Activated T-cell treated with anti-CD3 and anti-CD28 coated beads for 24 hours (primary cell): ENCODE results near the gene CTNNAL1.
"Not testable (repeated sequence)": the region's sequence is repeated elsewhere in the genome, so short reads cannot be mapped to it uniquely, and the experiment has no call there.

Source experiments
- DNase-seq: peaks from one replicate; pipeline ENCODE4 v3.0.0-alpha.2; 2020; ENCODE audit warnings: low read depth

Gene CTNNAL1

DNA sequence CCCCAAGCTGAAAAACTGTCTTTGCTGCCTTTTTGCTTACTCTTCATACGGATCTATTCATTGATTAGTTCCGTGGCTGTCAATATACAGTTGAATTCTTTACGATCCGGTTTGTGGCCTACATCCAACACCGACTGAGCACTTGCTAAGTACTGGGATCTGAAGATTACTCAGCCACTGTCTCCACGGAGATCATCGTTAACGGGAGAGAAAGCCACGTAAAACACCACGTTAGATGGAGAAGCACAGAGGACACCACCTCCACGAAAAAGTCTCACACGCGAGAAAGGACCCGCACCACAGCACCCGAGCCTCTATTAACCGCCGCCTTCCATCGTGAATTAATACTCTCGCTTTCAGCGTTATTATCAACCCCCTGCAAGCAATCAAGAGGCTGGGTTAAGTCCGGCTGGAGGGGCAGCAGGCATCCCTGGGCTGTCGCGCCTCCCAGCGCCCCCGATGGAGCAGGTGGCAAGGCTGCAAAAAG is 80.0 kb downstream of the CTNNAL1 start:
- DNase-seq: no peak

DNA sequence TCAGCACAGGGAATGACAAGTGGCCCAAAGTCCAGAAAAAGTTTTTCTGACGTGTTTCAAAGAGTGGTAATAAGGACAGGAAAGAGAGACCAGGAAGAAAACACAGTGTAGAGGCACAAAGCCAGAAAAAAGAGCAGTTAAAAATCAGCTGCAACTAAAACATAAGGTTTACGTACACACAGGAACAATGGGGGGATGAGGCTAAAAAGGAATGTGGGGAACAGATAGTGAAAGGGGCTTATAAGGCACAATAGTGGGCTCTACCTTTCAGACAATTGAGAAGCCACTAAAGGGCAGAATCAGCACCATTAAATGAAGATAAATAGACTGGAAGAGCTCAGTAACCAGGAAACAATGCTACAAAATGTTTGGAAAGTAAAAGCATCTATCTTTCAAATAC is 84.9 kb downstream of the CTNNAL1 start:
- DNase-seq: no peak

DNA sequence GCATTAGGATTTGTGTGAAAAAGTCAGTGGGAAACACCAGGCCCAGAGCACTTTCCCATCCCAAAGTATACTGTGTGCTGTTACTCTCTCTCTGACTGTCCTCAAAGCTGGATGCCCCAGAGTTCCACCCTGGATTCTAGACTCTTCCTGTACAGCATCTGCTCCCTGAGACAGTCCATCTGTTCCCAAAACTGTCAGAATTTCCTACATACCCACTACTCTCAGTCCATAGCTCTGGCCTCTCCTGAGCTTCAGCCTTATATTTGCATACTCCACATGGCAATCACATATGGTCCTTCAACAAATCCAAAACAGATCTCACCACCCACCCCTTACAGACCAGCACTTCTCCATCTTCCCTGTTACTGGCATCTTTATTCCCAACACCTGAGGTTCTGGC is 88.8 kb downstream of the CTNNAL1 start:
- no peak for DNase-seq

DNA sequence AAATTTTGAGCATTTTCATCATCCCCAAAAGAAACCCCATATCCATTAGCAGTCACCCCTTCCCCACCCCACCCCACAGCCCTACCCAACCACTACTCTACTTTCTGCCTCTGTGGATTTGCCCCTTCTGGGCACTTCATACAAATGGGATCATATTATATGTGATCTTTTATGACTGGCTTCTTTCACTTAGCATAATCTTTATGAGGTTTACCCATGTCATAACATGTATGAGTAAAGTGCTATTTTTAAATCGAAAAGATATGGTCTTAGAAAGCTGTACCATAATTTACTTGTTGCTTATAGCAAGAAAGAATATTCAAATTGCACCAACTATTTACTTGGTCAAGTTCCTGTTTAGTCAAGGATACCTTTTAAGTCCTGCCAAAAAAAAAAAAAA is 92.1 kb downstream of the CTNNAL1 start:
- DNase-seq: no peak

DNA sequence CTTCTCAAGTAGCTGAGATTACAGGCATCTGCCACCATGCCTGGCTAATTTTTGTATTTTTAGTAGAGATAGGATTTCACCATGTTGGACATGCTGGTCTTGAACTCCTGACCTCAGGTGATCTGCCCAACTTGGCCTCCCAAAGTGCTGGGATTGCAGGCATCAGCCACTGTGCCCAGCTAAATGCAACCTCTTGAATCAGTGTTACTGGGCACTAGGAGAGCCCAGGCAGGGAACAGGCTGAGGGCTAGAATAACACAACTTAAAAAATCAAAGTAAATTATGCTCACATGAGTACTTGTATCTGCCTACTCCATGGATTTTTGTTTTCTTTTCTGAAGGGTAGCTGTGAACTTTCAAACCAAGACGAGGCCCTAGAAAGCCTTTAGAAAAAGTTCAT is 92.9 kb downstream of the CTNNAL1 start:
- DNase-seq: not testable (repeated sequence)

DNA sequence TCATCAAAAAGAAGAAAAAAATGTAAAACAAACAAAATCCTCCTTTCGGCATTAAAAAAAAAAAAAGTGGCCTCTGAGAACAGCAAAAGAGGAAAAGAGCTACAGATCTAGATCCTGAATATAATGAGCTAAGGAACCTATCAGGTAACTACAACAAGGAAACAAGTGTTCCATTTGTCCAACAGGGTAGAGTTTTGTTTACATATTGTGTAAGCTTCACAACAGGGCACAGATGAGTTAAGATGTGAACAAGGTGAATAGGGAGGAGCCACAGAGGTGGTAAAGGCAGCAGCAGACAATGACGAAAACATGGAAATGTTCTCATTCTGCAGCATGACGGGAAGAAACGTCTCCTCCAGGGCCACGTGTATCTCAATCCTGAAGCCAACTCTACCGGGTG is 93.8 kb downstream of the CTNNAL1 start:
- no peak for DNase-seq

DNA sequence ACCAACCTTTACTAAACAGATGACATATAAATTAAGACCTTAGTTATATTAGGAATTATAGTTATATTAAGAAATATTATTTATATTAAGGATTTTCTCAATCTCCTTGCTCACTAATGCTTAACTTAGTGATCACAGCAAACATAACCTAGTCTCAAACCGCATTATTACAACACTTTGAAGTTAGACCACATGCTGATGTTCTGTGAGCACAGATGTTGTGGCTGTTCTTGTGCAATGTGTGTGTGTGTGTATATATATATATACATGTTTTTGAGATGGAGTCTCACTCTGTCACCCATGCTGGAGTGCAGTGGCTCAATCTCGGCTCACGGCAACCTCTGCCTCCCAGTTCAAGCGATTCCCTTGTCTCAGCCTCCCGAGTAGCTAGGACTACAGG is 99.9 kb downstream of the CTNNAL1 start:
- DNase-seq: no peak

DNA sequence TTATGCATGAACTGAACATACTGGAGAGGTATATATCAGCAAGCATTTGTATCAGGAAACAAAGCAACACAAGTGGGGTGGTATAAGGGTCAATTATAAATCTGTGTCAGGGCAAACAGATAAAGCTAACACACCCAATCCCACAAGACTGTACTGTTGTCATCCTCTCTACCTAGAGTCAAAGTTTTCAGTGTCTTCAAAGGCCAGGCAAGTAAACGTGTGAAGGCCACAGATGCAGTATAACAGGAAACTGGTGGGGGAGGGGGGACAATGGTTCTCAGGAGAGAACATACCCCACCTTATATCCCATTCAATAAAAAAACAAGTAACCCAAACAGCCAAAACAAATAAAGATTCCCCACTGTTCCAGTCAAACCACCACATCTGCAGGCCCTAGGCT is 101.5 kb downstream of the CTNNAL1 start:
- DNase-seq: no peak

DNA sequence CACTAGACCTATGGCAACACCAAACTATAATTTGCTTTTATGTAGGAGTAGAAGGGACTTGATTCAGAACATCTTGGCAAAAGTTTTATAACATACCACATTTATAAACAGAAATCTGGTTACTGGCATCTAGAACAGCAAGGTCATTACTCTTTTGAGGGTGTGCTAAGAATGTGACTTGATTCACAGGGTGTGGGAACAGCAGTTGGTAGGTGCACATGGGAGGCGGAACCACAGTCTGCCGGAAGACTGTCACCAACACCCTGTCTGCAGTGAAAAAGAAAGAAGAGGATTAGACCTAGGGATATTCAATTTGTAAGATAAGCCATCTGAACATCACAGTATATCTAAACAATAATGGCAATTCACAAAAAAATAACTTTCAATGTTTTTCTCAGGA is 102.4 kb downstream of the CTNNAL1 start:
- DNase-seq: no peak

DNA sequence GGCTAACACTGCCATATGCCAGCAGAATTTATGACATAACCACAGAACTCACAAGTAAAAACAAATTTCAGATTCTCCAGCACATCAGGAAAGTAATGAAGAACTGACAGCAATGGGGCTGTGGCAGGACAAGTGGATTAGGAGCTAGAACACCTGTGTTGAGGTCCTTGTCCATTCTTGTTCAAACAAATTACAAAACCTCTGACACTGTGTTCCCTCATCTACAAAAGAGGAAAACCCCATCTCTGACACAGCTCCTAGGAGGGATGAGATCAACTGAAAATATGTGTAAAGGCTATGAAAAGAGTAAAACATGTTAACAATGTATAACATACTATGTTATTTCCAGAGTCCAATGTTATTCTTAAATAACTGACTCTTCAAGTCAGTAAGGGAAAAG is 102.9 kb downstream of the CTNNAL1 start:
- no peak for DNase-seq

DNA sequence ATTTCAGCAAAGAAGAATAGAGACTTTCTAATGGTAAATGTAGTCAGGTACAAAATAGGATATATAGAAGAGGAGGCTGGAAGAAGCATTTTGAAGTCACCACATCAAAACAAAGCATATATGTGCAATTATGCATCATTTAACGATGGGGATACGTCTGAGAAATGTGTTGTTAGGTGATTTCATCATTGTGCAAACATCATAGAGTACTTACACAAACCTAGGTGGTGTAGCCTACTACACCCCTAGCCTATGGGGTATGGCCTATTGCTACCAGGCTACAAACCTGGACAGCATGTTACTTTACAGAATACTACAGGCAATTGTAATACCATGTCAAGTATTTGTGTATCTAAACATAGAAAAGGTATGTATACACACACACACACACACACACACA is 107.8 kb downstream of the CTNNAL1 start:
- DNase-seq: no peak

DNA sequence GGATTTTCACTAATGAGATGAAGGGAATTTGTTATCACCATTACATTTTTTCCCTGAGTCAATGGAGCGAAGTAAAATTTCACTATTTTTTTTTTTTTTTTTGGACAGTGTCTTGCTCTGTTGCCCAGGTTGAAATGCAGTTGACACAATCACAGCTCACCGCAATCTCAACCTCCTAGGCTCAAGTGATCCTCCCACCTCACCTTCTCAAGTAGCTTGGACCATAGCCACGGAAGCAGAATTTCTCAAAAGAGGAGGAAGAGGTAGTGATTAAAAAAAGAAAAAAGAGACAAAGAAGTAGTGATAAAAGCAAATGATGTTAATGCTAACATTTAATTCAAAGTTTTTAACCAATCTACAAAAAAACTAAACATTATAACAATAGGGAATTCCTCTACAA is 109.1 kb downstream of the CTNNAL1 start:
- no peak for DNase-seq

DNA sequence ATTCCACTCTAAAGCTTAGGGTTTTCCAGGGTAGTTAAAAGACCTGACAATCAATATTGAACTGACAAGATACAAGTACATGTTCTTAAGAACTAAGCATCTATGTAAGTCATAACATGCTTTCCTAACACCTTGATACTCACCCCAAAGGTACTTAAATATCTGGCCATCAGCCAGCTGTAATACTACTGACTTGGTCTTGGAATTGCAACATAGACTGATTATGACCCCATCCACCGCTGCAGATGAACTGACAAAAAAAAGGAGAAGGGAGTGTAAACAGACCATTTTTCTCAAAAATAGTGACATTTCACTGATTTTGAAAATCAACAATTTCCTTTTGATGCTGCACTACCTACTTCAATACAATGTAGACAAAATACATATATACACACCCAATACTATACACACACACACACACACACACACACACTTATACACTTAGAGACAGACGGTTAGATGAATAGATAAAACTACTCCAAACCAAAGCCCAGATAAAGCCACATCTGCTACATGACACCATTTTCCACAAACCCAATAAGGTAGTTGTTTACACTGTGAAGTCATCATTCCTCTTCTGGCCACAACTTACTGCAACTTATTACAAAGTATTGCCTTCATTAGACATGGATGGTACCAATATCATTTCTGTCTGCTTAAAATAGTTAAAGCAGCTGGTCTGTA is 109.7 kb downstream of the CTNNAL1 start:
- no peak for DNase-seq

DNA sequence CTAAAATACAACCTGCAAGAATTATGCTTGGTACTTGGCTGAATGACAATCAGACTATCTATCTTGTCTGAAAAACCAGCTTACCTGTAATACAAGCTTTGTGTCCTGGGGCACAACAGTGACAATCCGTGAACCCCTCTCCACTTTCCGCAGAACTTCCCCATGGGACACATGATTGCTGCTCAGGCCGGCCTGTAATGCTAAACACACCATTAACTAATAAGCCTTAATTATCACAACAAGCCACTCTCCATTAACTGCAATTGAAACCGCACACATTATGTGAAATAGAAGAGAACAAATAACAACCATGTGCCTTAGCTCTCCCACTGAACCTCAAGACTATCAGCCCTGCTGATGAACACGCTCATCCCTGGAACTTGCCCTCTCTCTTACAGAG is 113.1 kb downstream of the CTNNAL1 start:
- no peak for DNase-seq

DNA sequence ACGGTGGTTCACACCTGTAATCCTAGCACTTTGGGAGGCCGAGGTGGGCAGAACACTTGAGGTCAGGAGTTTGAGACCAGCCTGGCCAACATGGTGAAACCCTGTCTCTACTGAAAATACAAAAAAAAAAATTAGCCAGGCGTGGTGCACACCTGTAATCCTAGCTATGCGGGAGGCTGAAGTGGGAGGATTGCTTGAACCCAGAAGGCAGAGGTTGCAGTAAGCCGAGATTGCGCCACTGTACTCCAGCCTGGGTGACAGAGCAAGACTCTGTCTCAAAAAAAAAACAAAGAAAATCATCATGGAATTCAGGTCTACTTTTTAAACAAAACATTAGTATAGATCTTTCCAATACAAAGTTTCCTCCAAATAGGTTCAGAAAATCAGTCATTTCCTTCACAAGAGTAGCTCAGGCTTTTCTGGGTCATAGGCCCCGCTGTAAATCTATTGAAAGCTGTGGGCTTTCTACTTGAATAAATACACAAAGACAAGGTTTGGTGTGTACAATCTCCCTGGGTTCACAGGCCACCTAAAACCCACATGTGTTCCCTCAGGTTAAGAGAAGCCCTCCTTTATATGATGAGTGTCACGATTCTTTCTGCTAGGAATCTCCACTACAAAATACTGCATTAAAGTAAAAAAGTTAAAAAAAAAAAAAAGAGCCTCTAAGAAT is 114.1 kb downstream of the CTNNAL1 start:
- DNase-seq: not testable (repeated sequence)

DNA sequence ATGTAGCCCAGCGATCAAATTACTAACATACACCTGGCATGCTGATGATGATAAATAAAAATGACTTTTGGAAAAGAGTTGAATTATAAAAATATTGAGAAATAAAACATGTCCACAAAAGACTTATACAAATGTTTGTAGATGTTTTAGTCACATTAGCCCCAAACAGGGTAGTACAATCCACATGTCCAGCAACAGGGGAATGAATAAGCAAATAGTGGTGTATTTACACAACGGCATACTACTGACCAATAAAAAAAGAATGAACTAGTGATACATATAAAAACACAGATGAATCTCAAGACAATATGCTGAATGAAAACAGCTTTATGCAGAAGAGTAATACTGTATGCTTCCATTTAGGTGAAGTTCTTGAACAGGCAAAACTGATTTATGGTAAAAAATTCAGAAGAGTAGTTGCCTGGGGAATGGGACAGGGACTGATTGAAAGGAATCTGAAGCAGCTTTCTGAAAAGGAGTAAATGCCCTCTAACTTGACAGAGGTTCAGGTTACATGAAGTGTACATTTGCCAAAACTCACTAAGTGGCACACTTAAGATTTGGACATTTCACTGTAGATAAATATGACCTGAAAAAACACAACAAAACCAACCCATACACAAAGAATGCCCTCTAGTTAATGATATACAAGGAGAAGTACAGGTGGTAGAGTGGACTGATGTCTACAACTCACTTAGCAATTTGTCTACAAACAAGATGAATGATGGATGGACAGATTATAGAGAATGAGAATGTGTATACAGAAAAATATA is 115.8 kb downstream of the CTNNAL1 start:
- no peak for DNase-seq

DNA sequence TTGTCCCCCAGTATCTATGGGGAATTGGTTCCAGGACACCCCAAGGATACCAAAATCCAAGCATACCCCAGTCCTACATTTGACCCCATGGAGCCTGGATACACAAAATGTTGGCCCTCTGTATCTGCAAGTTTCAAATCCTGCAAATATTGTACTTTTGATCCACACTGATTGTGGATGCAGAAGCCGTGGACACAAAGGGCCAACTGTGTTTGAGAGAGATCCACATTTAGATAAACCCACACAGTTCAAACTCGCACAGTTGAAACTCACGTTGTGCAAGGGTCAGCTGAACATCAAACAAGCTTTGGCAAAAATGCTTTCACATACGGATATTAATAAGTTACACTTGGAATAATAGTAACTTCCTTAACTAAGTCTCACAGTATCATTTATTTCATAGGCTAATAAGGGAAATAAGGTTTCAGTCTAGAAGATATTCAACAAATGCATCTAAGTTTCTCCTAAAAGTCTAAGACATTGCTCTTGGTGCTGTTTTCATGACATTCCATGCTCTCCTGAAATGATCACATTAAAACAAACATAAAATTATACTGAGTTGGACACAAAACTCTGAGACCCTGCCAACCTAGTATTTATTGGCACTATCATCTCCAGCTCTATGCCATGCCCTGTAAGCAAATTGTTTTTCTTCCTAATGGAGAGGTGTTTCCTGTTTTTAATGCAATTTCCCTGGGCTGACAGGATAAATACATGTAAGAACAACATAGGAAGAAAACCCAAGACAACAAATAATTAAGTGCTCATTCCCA is 118.9 kb downstream of the CTNNAL1 start:
- DNase-seq: no peak
